GM18867 (cell line): ENCODE results near the gene RAB36.
A peak's percentile ranks its signal among the peaks of the same experiment; 100 is the strongest.

ENCODE experiments used
- ATAC-seq: cut with Tn5 transposase; IDR thresholded peaks from one replicate; pipeline ENCODE4 v1.9.1; 2021; ENCODE audit warnings: mild to moderate bottlenecking, moderate library complexity; ENCODE audit not compliant: unreplicated experiment

Gene RAB36

DNA sequence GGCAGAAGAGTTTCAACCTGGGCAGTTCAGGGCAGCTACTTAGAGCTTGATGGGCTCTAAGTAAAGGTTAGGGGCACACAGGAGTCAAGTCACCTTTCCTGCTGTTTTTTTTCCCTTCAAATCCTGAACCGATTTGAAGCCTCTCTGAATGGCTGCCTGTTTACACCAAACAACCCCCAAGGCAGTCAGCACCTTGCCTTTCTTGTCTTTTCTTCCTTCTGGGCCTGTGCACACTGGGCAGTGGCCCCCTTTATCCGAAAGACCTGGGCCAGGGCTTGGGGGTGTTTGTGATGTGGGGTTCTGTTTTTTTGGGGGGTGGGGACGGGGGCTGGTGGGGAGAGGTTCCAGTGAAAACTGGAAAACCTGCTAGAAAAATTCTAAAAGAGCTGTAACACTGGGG lies 7.8 kb upstream of the RAB36 start:
- ATAC-seq = no peak

DNA sequence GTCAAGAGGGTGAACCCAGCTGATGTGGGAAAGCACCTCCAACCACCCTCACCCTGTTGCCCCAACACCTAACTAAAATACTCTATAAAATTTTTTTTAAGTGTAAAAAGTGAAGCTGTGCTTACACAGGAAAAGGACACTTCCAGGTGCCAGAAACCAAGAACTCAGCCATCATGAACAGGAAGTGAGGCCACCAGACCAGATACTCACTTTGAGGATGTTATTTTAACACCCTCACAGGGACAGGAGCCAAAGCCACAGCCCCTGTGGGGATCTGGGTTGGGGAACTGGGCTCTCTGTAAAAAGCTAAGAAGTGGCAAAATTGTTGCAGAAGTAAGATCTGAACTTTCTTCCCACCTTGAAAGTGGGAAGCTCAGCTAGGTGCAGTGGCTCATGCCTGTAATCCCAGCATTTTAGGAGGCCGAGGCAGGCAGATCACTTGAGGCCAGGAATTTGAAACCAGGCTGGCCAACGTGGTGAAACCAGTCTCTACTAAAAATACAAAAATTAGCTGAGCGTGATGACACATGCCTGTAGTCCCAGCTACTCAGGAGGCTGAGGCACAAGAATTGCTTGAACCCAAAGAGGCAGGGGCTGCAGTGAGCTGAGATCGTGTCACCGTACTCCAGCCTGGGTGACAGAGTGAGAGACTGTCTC lies 7.2 kb upstream of the RAB36 start:
- peak; percentile 46 for ATAC-seq

DNA sequence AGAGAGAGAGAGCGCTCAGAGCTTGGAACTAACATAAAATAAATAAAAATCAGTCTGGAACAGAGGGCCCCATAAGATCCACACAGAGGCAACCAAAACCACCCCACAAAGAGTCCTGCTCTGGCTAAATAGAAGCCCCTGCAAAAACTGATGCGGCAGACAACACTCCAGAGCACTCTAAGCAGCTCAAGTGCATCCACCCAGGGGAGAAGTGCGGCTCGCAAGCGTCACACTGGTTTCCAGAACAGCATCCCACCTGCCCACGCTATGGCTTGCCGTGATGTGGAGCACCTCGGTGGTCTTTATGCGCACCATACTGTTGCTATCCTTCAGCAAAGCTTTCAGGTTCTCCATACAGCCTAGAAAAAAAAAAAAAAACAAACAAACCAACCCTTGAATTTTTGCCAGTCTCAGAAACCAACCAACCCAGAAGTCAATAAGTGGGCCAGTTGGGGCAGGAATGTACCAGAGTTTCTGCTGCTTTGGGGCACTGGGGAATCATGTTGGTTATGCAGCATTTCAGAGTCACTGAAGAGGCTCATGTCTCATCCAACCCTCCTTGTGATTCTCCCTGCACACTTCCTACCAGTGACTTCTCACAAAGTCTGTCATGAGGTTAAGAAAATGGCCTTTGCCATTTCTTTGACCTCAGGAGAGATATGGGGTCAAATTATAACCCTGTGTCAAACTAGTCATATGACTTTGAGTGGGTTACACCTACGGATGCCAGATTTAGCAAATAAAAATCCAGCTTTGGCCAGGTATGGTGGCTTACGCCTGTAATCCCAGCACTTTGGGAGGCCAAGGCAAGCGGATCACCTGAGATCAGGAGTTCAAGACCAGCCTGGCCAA lies 6.5 kb upstream of the RAB36 start:
- no peak for ATAC-seq

DNA sequence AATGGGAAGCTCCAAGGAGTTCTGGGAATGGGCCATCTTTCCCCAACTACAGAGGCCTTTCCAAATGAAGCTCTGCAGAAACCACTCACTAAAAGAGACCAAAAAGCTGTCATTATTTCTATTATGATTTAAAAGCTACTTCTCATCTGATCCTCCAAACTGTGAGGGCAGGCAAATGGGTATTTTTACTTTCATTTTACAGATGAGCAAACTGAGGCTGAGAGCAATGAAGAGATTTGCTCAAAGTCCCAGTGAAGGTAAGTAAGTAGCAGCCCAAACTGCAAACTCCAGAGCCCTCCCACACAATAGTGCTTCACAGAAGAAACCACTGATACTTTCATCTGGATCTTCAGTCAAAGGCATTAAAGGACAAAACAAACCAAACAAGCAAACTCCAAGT lies 4.9 kb upstream of the RAB36 start:
- no peak for ATAC-seq

DNA sequence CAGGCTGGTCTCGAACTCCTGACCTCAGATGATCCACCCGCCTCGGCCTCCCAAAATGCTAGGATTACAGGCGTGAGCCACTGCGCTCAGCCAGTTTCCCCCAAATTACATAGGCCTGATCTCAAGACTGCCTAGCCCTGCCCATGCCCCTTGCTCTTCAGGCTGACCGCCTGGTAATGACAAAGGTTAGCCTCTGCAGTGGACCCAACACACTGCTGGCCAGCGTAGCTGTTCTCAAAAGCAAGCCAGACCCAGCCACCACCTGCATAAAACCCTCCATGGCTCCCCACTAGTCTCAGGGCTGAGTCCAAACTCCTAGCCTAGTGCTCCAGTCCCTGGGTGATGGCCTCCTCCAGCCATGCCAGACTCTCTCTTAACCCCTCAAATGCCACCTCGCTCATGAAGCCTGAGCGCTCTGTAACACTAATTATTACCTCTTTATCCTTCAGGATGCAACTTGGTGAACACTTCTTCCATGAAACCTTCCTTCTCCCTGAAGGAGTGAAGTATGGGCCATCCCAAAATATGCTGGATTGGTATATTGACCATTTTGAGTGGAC lies 2.7 kb upstream of the RAB36 start:
- ATAC-seq = no peak

DNA sequence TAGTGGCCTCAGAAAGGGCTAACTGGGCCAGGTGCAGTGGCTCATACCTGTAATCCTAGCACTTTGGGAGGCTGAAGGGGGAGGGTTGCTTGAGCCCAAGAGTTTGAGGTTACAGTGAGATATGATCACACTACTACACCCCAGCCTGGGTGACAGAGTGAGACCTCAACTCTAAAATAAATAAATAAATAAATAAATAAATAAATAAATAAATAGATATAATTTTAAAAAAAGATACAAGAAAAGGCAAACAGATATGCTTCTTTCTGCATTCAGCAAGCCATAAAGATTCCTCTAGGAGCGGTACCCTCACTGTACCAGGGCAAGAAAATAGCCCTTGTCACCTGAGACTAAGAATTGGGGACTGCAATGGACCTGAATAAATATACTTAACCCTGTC lies 2.2 kb upstream of the RAB36 start:
- no peak for ATAC-seq

DNA sequence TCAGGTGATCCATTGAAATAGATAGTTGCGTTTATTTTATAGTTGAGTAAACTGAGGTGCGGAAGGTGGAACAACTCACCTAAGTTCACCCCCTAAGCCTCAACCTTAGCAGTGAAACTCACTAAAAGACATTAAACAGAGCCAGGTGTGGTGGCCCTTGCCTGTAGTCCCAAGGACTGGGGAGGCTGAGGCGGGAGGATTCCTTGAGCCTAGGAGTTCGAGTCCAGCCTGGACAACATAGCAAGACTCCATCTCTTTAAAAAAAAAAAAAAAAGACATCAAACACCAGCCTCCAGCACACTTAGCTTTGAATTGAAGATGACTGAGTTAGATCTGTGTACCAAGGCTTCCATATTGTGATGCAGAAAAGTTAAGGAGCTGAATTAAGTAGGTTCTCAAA lies 845 bp upstream of the RAB36 start:
- no peak for ATAC-seq

DNA sequence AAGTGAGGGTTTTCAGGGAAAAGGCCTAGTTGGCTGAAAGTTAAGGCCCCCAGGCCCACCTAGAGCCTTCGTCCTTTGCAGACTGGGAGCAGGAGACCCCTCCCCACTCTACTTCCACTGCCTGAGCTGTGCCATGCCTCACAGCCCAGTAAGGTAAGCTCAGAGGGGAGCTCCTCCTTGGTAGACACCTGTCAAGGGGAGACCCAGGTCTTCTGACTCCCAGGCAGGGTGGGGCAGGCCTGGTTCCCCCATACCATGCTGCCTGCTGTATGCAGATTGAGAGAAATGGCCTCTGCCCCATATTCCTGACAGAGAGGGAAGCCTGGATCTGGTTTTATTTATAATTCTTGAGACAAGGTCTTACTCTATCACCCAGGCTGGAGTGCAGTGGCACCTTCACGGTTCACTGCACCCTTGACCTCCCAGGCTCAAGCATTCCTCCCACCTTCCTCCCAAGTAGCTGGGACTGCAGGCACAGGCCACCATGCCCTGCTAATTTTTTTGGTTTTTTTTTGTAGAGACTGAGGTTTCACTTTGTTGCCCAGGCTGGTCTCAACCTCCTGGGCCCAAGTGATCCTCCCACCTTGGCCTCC lies 697 bp downstream of the RAB36 start:
- ATAC-seq = no peak

DNA sequence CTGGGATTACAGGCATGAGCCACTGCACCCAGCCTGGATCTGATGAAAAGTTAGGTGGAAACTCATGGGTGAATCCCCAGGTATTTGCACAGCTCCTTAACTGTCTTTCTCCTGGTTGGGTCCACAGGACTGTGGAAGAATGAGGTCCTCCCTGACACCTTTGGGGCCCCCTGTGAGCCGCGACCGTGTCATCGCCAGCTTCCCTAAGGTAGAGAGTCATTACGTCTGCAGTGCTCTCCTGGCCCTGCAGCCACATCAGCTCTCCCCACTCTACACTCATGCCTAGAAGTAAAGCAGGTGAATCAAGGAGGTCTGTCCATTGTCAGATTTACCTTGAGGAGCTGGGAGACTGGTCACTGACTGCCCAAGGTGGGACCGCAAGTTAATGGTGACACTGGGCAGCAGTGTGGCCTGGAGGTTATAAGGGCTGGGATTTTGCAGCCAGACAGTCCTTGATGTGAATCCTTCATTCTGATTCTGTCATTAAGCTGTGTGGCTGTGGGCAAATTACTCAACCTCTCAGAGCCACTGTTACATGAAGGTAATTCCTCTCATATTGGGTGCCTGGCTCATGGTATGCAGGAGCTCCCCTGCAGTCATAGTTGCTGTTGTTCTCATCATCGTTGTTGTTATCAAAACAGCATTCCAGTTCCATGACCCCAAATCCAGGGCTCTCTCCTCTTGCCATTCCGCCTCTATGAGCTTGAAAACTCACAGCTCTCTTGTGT lies 1.4 kb downstream of the RAB36 start:
- no peak for ATAC-seq

DNA sequence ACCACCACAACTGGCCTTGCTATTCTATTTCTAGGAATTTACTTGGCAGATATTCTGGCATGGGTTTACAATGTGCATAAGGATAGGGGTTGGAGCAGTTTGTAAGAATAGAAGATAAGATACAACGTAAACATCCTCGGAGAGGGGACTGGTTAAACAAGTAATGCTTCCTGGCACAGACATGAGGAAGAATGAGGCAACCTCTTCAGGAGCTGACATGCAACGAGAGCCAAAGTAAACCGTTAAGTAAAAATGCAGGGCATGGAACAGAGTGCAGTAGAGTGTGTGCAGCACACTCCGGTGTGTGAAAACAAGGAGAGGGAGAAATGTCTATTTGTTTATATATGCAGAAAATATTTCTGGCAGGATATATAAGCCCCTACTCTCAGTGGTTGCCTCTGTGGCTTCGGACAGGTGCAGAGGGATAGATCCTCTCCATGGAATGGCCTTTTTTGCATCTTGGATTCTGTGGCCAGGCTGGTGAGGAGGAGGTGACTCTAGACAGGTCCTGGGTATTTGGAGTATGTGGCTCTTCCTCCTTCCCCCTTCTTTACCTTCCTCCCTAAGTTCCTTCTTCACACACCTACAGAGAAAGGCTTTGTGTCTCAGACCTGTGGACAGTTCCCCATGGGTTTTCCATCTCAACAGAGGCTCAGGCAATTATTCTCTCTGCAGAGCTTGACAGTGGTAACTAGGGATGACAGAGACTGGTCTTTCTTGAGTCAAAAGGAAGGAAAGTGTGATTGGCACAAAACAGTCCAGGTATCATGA lies 2.5 kb downstream of the RAB36 start:
- no peak for ATAC-seq

DNA sequence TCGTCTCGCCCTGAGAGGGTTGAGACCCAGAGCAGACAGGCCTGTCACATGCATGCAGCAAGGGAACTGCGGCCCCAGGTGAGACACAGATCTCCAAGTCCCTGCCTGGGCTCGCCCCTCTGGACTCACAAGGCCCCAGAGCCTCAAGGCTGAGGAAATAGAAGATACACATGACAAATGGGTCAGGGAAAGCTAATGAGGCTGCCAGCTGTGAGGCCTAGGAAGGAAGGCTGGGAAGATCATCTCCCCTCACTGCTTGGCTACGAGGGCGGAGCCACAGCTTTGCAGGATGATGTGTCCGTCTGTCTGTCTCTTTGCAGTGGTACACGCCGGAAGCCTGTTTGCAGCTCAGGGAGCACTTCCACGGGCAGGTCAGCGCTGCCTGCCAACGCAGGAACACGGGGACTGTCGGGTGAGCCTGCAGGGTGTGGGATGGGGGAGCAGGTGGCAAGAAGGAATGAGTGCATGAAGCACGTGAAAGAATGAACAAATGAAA lies 4.5 kb downstream of the RAB36 start:
- ATAC-seq = no peak

DNA sequence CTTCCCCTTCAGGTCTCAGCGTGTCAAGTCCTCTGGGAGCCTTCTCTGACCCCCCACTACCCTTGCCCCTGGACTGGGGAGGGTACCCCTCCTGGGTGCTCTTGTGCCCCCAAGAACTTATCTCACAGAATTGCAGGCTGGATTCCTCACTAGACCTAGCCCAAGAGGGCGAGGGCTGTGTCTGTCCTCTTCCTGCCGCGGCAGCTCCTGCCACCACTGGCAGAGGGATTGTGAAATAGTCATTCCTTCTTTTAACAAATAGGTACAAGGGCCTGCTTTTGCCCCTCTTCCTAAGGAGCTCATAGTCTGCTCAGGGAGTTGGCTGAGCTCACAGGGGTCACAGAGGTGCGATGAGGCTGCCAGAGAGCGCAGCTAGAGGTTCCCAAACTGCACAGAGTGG lies 5.5 kb downstream of the RAB36 start:
- ATAC-seq = no peak

DNA sequence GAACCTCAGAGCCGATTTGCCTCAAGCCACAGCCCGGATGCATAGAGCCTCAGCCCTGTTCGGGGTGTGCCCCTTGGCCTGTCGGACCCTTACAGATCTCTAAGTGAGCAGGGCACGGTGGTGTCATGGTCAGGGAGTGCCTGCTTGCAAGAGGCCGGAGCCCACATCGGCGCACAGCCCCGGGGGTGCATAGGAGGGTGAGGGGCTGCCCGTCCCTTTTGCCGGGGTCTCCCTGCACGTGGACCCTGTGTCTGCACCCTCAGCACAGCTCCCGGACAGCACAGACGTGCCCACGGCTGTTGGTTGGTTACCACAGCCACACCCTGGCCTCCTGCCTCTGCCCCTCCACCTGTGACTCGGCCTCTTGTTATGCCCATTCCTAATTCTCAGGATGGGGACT lies 6.5 kb downstream of the RAB36 start:
- ATAC-seq = no peak

DNA sequence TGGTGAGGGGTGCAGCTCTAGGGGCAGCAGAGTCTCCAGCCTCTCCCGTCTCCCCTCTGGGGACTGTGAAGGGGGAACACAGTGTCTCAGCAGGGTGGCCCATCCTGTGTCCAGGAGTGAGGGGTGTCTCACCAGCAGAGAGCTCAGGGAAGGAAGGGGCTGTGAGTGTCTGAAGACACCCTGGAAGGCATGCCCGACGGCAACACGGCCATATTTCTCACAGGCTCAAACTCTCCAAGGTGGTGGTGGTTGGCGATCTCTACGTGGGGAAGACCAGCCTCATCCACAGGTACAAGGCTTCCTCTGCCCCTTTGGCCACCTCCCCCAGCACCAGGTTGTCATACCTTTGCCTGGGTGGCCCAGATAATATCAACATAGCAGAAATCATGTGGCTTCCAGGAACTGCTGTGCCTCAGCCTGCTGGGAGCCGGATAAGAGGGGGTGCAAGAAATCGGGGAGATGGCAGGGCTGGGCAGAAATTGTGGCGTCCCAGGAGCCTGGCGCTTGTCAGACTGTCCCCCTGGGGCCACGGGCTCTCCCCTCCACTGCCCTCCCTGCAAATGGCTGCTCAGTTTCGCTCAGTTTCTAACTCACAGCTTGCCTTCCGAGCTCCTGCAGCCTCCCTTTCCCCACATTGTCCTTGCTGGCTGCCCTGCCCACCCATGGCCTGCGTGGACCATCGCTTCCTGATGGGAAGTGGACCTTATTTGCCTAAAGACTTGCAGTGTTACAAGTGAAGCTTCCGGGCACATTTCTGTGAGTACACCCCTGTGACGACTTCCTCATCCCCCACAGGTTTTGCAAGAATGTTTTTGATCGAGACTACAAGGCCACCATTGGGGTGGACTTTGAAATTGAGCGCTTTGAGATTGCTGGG lies 7.2 kb downstream of the RAB36 start:
- no peak for ATAC-seq

DNA sequence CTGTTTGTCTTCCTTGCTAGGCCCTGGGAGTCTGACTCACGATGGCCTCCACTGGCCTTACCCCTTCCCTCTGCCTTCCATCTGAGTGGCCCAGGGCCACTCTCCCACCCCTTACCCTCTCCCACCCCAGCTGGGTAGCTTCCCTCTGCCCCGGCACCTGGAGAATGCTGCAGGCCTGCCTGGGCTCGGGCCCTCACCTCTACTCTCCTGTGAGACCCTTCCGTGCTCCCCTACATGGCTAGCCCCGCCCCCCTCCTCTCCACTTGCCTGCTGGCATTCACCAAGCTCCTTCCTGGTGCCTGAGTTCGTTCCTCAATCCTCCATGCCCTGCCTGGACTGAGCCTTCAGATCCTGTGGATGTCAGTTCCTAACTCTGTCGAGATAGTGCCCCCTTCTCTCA lies 8.7 kb downstream of the RAB36 start:
- no peak for ATAC-seq

DNA sequence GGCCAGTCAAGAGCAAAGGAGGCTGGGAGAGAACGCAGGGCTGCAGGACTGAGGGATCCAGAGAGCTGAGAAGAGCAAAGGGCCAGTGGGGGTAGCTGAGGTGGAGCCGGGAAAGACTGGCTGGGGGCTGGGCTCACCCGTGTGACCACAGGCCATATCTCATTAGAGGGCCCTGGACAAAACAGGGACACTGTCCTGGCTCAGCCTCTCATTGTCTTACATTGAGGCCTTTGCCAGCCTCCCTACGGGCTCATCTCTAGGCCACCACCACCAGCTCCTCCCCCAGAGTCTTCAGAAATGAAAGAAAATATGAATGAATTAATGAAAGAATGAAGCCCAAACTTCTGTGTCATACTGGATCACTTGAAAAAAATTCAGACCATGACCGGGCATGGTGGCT lies 9.2 kb downstream of the RAB36 start:
- ATAC-seq = no peak

DNA sequence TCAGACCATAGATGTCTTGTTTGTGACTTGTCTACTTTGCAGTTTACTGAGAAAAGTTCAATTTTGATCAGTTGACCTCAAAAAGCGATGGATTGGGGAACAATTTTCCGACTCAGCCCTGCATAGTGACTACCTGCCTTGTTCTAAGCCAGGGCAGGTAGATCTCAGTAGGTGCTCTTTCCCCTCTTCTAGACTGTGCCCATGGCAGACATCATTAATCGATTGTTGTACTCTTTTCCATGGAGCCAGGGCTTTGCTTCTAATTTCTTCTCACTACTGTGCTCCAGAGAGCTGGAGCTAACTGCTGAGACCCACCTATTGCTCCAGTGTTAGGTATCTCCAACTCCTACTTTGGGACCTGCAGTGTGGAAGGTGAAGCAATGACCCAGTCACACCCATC lies 9.9 kb downstream of the RAB36 start:
- ATAC-seq = no peak

DNA sequence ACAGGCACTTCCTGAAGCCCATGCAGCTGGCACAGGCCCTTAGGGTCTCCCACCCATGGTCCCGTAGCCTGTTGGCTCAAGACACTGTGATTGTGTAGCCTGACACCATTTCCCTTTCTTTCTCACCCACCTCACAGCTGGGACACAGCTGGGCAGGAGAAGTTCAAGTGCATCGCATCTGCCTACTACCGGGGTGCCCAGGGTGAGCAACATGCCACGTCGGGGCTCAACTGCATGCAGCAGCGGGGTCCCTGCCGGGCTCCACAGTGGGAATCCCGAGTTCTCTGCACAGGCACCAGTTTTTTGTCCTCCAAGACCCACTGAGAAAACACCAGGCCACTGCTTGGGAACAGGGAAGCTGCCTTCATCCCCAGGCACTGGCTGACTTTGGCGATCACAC lies 10.6 kb downstream of the RAB36 start:
- ATAC-seq = no peak

DNA sequence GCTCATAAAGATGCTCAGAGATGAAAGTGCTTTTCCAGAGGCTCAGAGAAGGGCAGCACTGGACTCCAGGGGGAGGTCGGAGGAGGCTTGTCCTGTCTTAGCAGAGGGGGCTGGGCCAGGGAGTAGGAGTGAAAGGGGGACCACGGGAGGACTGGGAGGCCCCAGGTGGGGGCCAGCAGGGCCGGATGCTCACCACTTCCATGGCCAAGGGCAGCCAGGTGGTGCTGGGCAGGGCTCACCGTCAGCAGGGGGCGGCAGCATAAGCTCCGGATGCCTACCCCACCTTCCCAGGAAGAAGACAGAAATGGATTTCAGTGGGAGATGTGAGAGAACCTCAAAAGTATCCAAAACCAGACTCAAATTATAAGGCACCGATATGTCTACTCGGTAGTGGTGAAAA lies 11.0 kb downstream of the RAB36 start:
- ATAC-seq = no peak
